Calu3 (cell line): Measurements from ENCODE around the gene ZBTB16. TPM values are rescaled to one million over a fixed set of nuclear protein-coding genes. Genes with fewer than 3 reads are reported as not detected.

Experiments
- BruUV-seq: library from RNA; stranded (reverse); fragments of 400-500 nt; replicated peaks from 2 replicates; lab custom pipeline; 2021; lab: Mats Ljungman, UMichigan
- CTCF ChIA-PET: fragments of 300-600 bp; sonication (Branson Sonifier 250); formaldehyde crosslinking; loops from one replicate; lab custom pipeline; 2022; ENCODE audit warnings: antibody characterized with exemption; lab: Charles Lee
- DNase-seq: peaks from one replicate; pipeline ENCODE4 v3.0.0; 2022
- H3K27ac Mint-ChIP-seq: one replicate; pipeline ENCODE4 v1.8.0; 2022; ENCODE audit warnings: mixed read lengths; ENCODE audit not compliant: unreplicated experiment
- H3K27me3 Mint-ChIP-seq: one replicate; pipeline ENCODE4 v1.8.0; 2022; ENCODE audit warnings: mixed read lengths; ENCODE audit not compliant: unreplicated experiment
- H3K36me3 Mint-ChIP-seq: one replicate; pipeline ENCODE4 v1.8.0; 2022; ENCODE audit warnings: mild to moderate bottlenecking, moderate library complexity, mixed read lengths; ENCODE audit not compliant: insufficient read depth, unreplicated experiment
- H3K4me1 Mint-ChIP-seq: one replicate; pipeline ENCODE4 v1.8.0; 2022; ENCODE audit warnings: mild to moderate bottlenecking, low read depth, mixed read lengths; ENCODE audit not compliant: unreplicated experiment
- H3K4me3 Mint-ChIP-seq: one replicate; pipeline ENCODE4 v1.8.0; 2022; ENCODE audit warnings: mild to moderate bottlenecking, low read depth, moderate library complexity, mixed read lengths; ENCODE audit not compliant: unreplicated experiment
- H3K9me3 Mint-ChIP-seq: one replicate; pipeline ENCODE4 v1.8.0; 2022; ENCODE audit warnings: low read depth, mixed read lengths; ENCODE audit not compliant: unreplicated experiment
- CTCF ChIP-seq: fragments of 200-600 bp; IDR thresholded peaks from one replicate; pipeline ENCODE4 v1.8.0; 2022; ENCODE audit warnings: antibody characterized with exemption; ENCODE audit not compliant: unreplicated experiment
- intact Hi-C: fragments of 100-400 bp; cut with micrococcal nuclease; formaldehyde crosslinking; loops from one replicate; pipeline ENCODE4 v1.10.0; 2022; ENCODE audit not compliant: unreplicated experiment
- total RNA-seq: library from RNA; stranded (reverse); gene quantifications from 2 replicates; pipeline ENCODE4 v1.2.3, GENCODE V29; 2022

The ZBTB16 gene
- total RNA-seq, 1 experiment from 2014 or later: not detected

- no peak for TF ChIP-seq CTCF
- no peak overlapping the region for H3K4me3 Mint-ChIP-seq
- no peak for DNase-seq
- H3K27ac Mint-ChIP-seq: no peak overlapping the region
- peaks cover 12% of the 10 kb centered on the region for H3K36me3 Mint-ChIP-seq
- peaks cover 98% of the 10 kb centered on the region for H3K27me3 Mint-ChIP-seq
- intact Hi-C loops: no loop called here
- H3K9me3 Mint-ChIP-seq: no peaks in the 10 kb centered on the region
- CTCF ChIA-PET: interaction anchor here (1.1 kb wide), 1 partner anchor 22 kb away, joined by 3 read pairs; no protein-coding TSS in a partner anchor
- no TSS peak for BruUV-seq
- H3K4me1 Mint-ChIP-seq: peaks cover 8% of the 10 kb centered on the region
Measured at GRCh38 chr11:114158421-114158820, 98.9 kb downstream of the ZBTB16 start.

- BruUV-seq: no TSS peak
- peaks cover 98% of the 10 kb centered on the region for H3K27me3 Mint-ChIP-seq
- H3K9me3 Mint-ChIP-seq: no peaks in the 10 kb centered on the region
- peaks cover 8% of the 10 kb centered on the region for H3K4me1 Mint-ChIP-seq
- no peak for DNase-seq
- intact Hi-C loops: no loop called here
- H3K4me3 Mint-ChIP-seq: no peak overlapping the region
- no peak overlapping the region for H3K27ac Mint-ChIP-seq
- H3K36me3 Mint-ChIP-seq: peaks cover 12% of the 10 kb centered on the region
- TF ChIP-seq CTCF: no peak
- CTCF ChIA-PET: interaction anchor here (1.1 kb wide), 1 partner anchor 21 kb away, joined by 3 read pairs; no protein-coding TSS in a partner anchor
Measured at GRCh38 chr11:114158886-114159285, 99.4 kb downstream of the ZBTB16 start.

GRCh38 chr11:114159320-114159719, 99.8 kb downstream of the ZBTB16 start:
- CTCF ChIA-PET: interaction anchor here (1.1 kb wide), 1 partner anchor 21 kb away, joined by 3 read pairs; no protein-coding TSS in a partner anchor
- H3K36me3 Mint-ChIP-seq: peaks cover 12% of the 10 kb centered on the region

GRCh38 chr11:114159802-114160632, 100.5 kb downstream of the ZBTB16 start:
- BruUV-seq: no TSS peak
- peaks cover 98% of the 10 kb centered on the region for H3K27me3 Mint-ChIP-seq
- no peak for TF ChIP-seq CTCF
- DNase-seq: peak; percentile 93
- no peak overlapping the region for H3K27ac Mint-ChIP-seq
- H3K4me3 Mint-ChIP-seq: no peak overlapping the region
- peaks cover 8% of the 10 kb centered on the region for H3K4me1 Mint-ChIP-seq
- CTCF ChIA-PET: no interaction called here
- no peaks in the 10 kb centered on the region for H3K9me3 Mint-ChIP-seq
- intact Hi-C loops: no loop called here
- peaks cover 12% of the 10 kb centered on the region for H3K36me3 Mint-ChIP-seq

More at GRCh38 chr11:114159320-114159719, 99.8 kb downstream of the ZBTB16 start:
- H3K4me3 Mint-ChIP-seq: no peak overlapping the region
- no peak for TF ChIP-seq CTCF
- H3K27me3 Mint-ChIP-seq: peaks cover 98% of the 10 kb centered on the region
- no peak overlapping the region for H3K27ac Mint-ChIP-seq
- H3K9me3 Mint-ChIP-seq: no peaks in the 10 kb centered on the region
- intact Hi-C loops: no loop called here
- no TSS peak for BruUV-seq
- DNase-seq: no peak
- peaks cover 8% of the 10 kb centered on the region for H3K4me1 Mint-ChIP-seq
